Neutrophil (primary cell): ENCODE measurements around the gene INSYN1.

Experiments
- H3K27ac ChIP-seq: fragments of 200-600 bp; sonication (generic); 2 replicates; pipeline ENCODE4 v1.5.1; 2016; ENCODE audit warnings: mild to moderate bottlenecking, moderate library complexity
- H3K27me3 ChIP-seq: fragments of 200-600 bp; sonication (generic); 2 replicates; pipeline ENCODE4 v1.6.0; 2016; ENCODE audit warnings: mild to moderate bottlenecking
- H3K36me3 ChIP-seq: fragments of 200-600 bp; sonication (generic); 2 replicates; pipeline ENCODE4 v1.5.1; 2017
- H3K4me1 ChIP-seq, 2 experiments: fragments of 200-600 bp in 1 of 2; sonication (generic) in 1 of 2; 1 replicate in 1 of 2; 2 replicates in 1 of 2; pipeline versions ENCODE4 v1.5.1 to v1.6.1; 2013 to 2016; ENCODE audit warnings: low read depth in 1 of 2, low read length in 1 of 2, mild to moderate bottlenecking in 1 of 2, moderate library complexity in 1 of 2; ENCODE audit not compliant: control insufficient read depth in 1 of 2, insufficient read depth in 1 of 2
- H3K4me3 ChIP-seq, 2 experiments: fragments of 200-600 bp in 1 of 2; sonication (generic) in 1 of 2; 1 replicate in 1 of 2; 2 replicates in 1 of 2; pipeline ENCODE4 v1.5.1; 2013 to 2016; ENCODE audit warnings: low read depth in 1 of 2, low read length in 1 of 2, mild to moderate bottlenecking in 1 of 2, moderate library complexity in 1 of 2
- H3K9me3 ChIP-seq: fragments of 200-600 bp; sonication (generic); 2 replicates; pipeline ENCODE4 v1.5.1; 2016
- TF ChIP-seq, protein P1 (sequence below): fragments of 200-600 bp; sonication (generic); IDR thresholded peaks from 2 replicates; pipeline ENCODE4 v1.5.1; 2016; ENCODE audit warnings: antibody characterized with exemption

The INSYN1 gene

GRCh38 chr15:73754461-73754860, 1.3 kb upstream of the INSYN1 start:
- Histone ChIP-seq H3K36me3 (no peaks in the 10 kb centered on the region), H3K9me3 (no peaks in the 10 kb centered on the region), H3K4me3 (no peak overlapping the region), H3K27me3 (peaks cover 95% of the 10 kb centered on the region), H3K4me1 (no peaks in the 10 kb centered on the region), H3K27ac (no peak overlapping the region)
- TF ChIP-seq, protein P1, sequence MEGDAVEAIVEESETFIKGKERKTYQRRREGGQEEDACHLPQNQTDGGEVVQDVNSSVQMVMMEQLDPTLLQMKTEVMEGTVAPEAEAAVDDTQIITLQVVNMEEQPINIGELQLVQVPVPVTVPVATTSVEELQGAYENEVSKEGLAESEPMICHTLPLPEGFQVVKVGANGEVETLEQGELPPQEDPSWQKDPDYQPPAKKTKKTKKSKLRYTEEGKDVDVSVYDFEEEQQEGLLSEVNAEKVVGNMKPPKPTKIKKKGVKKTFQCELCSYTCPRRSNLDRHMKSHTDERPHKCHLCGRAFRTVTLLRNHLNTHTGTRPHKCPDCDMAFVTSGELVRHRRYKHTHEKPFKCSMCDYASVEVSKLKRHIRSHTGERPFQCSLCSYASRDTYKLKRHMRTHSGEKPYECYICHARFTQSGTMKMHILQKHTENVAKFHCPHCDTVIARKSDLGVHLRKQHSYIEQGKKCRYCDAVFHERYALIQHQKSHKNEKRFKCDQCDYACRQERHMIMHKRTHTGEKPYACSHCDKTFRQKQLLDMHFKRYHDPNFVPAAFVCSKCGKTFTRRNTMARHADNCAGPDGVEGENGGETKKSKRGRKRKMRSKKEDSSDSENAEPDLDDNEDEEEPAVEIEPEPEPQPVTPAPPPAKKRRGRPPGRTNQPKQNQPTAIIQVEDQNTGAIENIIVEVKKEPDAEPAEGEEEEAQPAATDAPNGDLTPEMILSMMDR = no peak

DNA sequence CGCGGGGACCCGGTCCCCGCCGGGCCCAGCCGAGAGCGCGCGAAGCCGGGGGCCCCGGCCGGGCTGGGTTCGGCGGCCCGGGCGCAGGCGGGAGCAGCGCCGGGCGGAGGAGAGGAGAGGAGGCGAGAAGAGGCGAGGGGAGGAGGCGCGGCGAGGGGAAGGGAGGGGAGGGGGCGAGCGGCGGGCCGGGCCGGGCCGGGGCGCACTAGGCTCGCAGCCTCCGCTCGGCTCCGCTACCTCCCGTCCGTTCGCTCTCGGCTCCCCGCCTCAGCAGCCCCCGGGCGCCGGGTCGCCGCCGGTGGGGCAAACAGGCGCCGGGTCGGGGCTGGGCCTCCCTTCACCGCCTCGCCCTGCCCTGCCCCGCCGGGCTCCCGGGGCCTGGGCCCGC, 351 bp downstream of the INSYN1 start:
- H3K27ac ChIP-seq = no peak overlapping the region
- H3K9me3 ChIP-seq = no peaks in the 10 kb centered on the region
- TF ChIP-seq, protein P1 = no peak
- no peaks in the 10 kb centered on the region for H3K4me1 ChIP-seq
- peaks cover 99% of the 10 kb centered on the region for H3K27me3 ChIP-seq
- H3K4me3 ChIP-seq = no peak overlapping the region
- no peaks in the 10 kb centered on the region for H3K36me3 ChIP-seq

- Histone ChIP-seq H3K4me1 (no peaks in the 10 kb centered on the region), H3K9me3 (no peaks in the 10 kb centered on the region), H3K27ac (no peak overlapping the region), H3K4me3 (no peak overlapping the region), H3K36me3 (no peaks in the 10 kb centered on the region), H3K27me3 (peaks cover 99% of the 10 kb centered on the region)
- TF ChIP-seq, protein P1 = no peak
Measured at GRCh38 chr15:73751899-73752805, 999 bp downstream of the INSYN1 start.

DNA sequence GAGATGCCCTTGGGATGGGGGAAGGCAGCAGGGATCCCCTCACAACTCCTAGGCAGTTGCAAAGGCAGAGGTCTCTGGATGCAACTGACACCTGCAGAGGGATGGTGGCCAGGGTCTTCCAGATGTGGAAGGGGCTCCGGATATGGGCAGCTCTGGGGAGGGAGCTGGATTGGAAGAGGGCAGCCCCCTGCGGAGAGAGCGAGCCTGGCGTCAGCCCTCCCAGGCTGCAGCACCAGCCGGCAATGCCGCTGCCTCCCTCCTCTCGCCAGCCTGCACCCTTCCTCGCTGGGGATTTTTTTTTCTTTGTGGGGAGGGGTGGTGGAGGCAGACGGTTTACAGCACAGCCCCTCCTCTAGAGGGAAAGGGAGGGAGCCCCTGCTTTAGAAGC, 1.6 kb downstream of the INSYN1 start:
- H3K4me1 ChIP-seq = no peaks in the 10 kb centered on the region
- no peak overlapping the region for H3K4me3 ChIP-seq
- no peaks in the 10 kb centered on the region for H3K36me3 ChIP-seq
- TF ChIP-seq, protein P1 = no peak
- no peaks in the 10 kb centered on the region for H3K9me3 ChIP-seq
- no peak overlapping the region for H3K27ac ChIP-seq
- peaks cover 99% of the 10 kb centered on the region for H3K27me3 ChIP-seq

- peaks cover 99% of the 10 kb centered on the region for H3K27me3 ChIP-seq
- H3K36me3 ChIP-seq = no peaks in the 10 kb centered on the region
- H3K27ac ChIP-seq = no peak overlapping the region
- no peaks in the 10 kb centered on the region for H3K4me1 ChIP-seq
- H3K9me3 ChIP-seq = no peaks in the 10 kb centered on the region
- TF ChIP-seq, protein P1 = no peak
- no peak overlapping the region for H3K4me3 ChIP-seq
Measured at GRCh38 chr15:73750951-73751350, 2.2 kb downstream of the INSYN1 start.
